Amniotic epithelial cell (primary cell): Measurements from ENCODE around the gene CDSN.

Experiments
- DNase-seq: peaks from one replicate; pipeline ENCODE4 v3.0.0-alpha.2; 2010; ENCODE audit warnings: low read depth

CDSN gene

DNA sequence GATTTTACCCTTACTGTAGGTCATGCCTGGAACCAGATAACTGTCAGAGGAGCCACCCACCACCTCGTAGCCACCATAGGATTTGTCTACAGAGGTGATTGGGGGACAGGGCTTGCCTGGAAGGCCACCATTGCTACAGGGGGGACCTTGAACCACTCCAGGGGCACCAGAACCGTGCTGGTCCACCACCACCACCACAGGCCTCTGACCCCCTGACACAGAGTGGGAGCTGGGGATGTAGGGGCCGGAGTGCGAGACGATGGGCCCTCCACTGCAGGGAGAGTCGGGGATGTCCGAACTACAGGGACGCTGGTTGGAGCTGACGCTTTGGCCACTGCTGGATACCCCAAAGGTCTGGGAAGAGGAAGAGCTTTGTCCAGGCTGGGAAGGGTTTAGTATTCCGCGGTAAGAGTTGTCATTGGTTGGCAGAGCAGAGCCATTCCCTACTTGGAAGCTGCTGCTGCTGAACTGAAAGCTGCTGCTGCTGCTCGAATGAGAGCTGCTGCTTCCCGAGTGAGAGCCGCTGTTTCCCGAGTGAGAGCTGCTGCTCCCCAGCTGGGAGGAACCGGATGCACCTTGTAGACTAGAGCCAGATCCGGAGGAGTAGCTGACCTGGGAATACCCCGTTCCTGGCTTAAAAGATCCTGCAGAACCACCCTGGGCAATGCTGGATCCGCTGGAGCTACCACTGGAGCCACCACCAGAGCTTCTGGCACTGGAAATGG, 3.4 kb downstream of the CDSN start:
- DNase-seq: no peak

DNA sequence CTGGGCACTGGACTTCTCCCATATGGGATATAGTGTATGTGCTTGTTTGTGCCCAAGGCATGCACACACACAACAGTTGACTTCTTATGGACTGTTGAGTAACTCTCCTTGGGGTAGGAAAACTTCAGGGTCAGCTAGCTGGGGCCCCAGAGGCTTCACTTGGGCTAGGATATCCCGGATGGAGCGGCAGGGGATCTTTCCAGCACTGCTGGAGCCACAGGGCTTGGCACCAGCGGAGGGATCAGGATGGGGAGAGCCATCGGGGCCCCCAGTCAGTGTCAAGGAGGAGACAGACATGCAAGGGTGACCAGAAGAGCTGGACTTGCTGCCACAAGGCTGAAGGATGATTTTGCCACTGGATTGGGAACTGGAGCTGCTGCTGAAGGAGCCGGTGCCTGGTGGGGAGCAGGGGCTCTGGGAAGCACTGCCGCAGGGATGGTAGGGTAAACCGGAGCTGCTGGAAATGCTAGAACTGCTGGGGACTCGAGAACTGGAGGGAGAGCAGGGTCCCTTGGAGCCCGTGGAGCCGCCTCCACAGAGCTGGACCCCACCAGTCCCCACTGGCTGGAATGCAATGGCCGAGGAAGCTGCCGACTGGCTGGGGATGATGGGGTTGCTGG, 4.2 kb downstream of the CDSN start:
- DNase-seq: no peak

DNA sequence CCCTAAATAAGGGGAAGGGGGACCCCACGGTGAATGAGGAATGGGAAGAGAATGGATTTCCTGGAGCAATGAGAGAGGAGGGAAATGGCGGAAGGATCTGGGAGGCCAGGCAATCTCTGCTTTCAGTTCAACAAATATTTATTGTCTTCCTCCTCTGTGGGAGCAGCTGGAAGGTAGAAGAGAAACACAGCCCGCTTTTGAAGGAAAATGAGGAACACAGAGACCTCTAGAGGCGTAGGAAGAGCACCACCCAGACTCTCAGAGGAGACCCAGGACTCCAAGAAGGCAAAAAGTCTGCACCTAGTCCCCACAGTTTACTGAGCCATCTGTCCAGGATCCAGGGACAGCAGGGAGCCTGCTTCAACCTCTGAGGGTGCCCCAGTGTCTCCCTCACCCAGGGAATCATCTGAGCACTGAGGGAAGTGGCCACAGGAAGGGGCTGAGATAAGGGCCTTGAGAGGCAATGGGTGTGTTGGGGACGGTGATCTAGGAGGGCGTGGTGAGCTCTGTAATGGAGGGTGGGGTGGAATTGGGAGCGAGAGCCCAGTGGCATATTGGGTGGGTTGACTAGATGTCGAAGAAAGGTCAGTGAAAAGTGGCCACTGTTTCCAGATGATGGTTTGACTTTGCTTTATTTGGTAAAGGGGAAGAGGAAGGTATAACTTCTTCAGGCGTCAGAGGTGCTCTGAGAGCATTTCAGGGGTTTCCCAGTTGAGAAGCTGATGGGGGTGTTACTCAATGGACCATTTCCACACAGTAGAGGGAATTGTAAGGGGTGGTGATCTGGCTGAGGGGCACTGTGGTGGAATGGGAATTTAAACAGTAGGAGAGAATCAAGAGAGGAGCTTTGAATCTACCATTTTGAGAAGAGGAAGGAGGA, 5.0 kb downstream of the CDSN start:
- peak; percentile 83 for DNase-seq

DNA sequence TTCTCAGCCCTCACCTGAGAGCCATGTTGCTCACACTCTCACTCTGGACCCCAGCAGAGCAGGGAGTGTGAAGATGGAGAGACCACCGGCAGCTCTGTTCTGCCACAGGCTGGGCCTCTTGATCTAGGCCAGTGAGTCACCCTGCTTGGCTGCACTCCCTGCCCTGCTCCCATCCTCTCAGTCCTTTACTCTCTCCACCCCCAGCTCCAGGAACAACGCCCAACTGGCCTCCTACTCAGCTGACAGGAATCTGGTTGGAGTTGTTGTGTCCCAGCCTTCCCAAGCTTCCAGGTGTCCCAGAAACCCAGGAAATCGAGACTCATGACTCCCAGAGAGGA, 5.7 kb downstream of the CDSN start, which contains the start of gene PSORS1C1:
PSORS1C1 (plus strand) TSS at position 260 of the 338 bp plus-strand sequence. CDS start 14,833 bp downstream, outside the sequence.
- peak; percentile 95 for DNase-seq

DNA sequence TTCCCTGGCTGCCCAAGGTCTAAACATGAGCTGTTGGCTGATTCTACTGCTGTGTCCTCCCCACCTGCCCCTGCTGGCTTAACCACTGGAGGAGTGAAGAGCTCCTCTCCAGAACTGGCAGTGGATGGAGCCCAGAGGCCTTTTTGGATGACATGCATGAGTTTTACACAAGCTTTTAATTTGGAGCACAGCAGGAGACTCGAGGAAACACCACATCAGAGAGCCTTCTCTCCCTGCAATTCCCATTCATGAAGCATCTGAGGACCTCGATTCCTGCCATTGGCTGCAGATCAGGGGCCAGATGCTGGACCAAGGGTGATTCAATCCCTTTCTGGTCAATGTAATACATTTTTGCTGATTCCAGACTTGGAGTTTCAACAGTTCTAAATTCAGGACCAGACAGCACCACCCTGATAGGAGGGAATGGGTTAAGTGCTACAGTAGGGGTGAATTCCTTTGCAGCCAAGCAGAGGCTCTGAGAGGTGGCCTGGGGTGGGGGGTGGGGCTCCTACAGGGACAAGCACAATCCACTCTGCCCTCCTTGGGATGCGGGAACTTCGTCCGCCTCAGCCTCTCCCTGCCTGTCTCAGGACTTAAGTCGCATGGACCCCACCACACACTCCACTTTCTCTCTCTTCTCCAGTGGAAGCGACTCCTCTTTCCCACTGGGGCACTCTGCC, 6.2 kb downstream of the CDSN start:
- peak; percentile 24 for DNase-seq

GRCh38 chr6:31112478-31112877, 7.8 kb downstream of the CDSN start, which contains the start of gene C6orf15:
Gene C6orf15, minus strand, starts transcription at chr6:31112575. Its CDS starts 20 bp downstream, at chr6:31112555.
- no peak for DNase-seq

- no peak for DNase-seq
Observed at GRCh38 chr6:31111712-31112111, 8.5 kb downstream of the CDSN start.

- no peak for DNase-seq
Observed at GRCh38 chr6:31110825-31111582, 9.2 kb downstream of the CDSN start.

- DNase-seq: no peak
Observed at GRCh38 chr6:31107052-31107451, 13.2 kb downstream of the CDSN start.

DNA sequence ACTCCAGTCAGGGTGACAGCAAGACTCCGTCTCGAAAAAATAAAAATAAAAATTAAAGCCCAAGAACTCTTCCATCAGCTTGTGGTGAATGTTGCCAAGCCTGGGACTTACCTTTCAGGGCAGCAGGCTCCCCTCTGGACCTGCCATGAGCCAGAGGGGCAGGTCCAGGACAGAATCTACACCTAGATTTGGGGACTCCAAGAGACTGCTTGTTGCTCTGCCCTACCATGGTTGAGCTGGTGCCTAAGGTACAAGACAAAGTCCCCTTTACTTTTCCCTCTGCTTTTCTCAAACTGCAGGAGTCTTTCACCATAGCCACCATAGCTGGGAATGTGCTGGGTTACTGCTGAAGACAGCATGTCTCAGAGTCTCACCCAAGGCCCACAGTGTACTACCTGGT, 17.1 kb downstream of the CDSN start:
- no peak for DNase-seq

DNA sequence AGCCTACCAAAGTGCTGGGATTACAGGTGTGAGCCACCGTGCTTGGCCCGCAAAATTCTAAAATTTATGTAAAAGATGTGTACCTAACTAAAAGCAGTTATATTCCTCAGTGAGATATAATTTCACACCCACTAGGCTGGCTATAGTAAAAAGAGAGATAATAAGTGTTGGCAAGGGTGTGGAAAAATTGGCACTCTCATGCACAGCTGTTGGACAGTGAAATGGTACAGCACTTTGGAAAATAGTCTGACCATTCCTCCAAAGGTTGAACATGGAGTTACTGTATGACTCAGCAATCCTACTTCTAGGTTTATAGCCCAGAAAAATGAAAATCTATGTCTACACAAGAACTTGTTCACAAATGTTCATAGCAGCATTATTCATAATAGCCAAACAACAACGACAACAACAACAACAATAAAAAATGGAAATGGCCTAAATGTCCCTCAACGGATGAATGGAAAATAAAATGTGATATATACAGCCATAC, 21.8 kb downstream of the CDSN start:
- no peak for DNase-seq

- no peak for DNase-seq
Observed at GRCh38 chr6:31096656-31097055, 23.6 kb downstream of the CDSN start.

DNA sequence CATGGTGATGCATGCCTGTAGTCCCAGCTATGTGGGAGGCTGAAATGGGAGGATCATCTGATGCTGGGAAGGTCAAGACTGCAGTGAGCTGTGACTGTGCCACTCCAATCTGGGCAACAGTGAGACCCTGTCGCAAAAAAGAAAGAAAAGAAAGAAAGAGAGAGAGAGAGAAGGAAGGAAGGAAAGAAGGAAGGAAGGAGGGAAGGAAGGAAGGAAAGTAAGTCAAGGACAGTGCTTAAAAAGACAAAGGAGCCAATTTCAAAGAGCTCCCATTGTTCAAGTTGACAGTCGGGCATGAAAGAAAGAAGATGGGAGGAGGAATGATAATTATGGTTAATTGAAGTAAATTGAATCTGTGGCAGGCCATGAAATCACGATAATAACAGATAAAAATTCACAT, 24.0 kb downstream of the CDSN start:
- DNase-seq: no peak

DNA sequence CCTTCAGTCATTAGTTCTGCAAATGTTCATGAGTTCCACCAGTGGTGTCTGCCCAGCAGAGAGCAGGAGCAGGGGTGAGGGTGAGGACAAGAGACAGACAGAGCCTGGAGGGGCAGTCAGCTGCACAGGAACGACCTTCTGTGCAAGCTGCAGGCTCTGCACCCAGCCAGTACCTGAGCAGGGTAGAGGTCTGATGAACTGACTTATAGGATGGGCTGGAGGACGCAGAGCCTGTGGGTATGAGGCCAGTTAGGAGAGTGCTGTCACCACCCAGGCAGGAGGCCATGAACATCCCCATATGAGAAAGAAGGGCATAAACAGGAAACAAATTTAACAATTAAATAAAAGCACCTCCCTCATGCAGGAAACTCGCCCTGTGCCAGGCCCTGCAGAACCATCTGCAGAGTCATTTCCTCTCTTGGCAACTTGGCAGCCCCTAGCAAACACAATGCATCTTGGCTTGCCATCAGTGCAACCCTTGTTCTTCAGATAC, 25.8 kb downstream of the CDSN start:
- DNase-seq: no peak

- DNase-seq: peak; percentile 68
Observed at GRCh38 chr6:31092769-31093505, 27.3 kb downstream of the CDSN start.

- DNase-seq: no peak
Observed at GRCh38 chr6:31092238-31092637, 28.0 kb downstream of the CDSN start.

DNA sequence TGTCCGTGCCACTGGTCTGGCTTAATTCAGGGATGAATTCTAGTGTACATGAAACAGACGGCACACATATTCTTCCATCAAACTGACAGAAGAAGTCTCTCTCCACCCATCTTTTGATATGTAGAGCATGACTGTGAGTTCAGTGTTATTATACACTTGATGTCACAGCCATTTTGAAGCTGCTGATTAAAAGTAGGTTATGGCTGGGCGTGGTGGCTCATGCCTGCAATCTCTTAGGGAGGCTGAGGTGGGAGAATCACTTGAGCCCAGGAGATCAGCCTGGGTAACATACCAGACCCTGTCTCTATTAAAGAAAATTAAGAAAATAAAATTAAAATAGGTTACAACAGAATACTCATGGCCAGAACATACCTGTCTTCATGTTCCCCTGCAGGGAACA, 28.6 kb downstream of the CDSN start:
- DNase-seq: no peak

- no peak for DNase-seq
Observed at GRCh38 chr6:31090973-31091364, 29.3 kb downstream of the CDSN start.

DNA sequence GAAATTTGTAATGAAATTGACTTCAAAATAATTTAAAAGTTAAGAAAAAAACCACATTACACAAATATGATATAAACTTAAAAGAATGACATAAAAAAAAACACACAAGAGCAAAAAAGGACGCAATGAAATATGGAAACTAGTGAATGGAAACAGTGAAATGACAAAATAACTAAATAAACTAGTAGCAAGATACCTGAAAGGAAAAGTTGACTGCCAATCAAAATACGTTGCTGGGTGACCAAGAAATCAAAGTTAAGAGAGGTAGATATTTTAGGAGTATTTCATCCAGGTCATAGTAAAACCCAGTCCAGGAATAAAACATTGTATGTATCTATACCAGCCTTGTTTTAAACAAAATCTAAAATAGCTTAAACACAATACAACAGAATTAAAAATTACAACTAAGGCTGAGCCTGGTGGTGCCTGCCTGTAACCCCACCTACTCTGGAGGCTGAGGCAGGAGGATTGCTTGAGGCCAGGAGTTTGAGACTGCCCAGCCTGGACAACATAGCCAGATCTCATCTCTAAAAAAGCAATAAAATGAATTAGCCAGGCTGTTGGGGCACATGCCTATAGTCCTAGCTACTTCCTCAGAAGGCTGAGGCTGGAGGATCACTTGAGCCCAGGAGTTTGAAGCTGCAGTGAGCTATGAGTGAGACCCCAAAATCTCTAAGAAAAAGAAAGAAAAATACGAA, 29.8 kb downstream of the CDSN start:
- DNase-seq: no peak
